HG03196 (cell line): Measurements from ENCODE around the gene HEY2.
"Not testable (repeated sequence)": the region's sequence is repeated elsewhere in the genome, so short reads cannot be mapped to it uniquely, and the experiment has no call there.

Experiments used
- ATAC-seq: cut with Tn5 transposase; IDR thresholded peaks from one replicate; pipeline ENCODE4 v1.9.1; 2021; ENCODE audit not compliant: unreplicated experiment

The HEY2 gene

DNA sequence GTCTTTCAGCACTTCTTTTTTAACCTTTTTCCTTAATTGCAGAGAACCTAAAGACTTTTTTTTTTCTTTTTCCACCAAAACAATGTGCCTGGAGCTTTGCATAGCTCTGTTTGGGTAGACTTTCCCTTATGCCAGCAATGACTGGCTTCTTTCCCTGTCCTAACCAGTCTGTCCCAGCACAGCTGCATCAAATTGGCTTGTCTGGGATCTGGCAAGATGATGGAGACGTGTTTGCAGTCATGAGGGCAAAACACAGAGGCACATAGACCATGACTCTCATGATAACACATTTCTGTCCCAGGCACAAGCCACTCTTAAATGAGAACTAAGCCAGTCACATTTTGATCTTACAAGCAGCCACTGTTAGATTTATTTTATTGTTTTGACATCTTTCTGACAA lies 16.5 kb downstream of the HEY2 start:
- no peak for ATAC-seq

DNA sequence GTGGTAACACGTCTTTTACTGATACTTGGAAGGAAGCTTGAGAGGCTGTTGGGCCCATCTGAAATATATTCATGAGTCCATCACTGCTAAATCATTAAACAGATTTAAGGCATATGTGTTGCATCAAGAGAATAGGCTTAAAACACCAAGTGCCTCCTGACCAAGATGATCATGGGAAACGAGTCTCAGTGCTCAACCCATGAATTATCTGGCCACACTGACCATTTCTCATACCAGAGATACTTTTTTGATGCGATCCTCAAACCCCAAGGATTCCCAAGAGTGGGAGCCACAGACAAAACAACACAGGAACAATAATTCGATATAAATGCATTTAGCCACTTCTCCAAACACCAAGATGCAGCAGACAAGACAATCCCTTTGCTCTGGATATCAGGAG lies 17.2 kb downstream of the HEY2 start:
- no peak for ATAC-seq

DNA sequence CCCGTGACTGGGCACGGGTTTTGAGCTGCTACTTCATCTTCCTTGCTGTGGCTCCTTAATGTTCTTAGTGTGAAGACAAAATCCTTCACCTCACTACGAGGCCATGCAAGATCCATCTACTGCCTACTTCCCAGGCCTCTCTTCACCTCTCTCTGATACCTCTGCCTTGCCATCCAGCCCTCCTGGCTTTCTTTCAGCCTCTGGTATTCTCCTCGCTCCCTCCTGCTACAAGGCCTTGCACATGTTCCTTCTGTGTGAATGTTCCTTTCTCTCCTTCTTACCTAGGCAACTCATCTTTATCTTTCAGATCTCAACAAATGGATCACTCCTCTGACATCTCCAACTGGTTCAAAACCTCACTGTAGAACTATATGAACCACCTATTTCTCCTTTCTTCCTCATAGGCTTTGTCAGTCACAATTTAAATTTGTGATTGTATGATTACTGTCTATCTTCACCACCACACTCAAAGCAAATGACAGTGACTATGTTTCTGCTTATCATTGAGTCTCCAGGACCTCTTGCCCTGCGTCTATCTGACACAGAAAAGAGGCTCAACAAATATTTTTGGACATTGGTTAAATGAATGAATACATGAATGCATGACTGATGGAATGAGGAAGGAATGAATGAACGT lies 19.8 kb downstream of the HEY2 start:
- no peak for ATAC-seq

DNA sequence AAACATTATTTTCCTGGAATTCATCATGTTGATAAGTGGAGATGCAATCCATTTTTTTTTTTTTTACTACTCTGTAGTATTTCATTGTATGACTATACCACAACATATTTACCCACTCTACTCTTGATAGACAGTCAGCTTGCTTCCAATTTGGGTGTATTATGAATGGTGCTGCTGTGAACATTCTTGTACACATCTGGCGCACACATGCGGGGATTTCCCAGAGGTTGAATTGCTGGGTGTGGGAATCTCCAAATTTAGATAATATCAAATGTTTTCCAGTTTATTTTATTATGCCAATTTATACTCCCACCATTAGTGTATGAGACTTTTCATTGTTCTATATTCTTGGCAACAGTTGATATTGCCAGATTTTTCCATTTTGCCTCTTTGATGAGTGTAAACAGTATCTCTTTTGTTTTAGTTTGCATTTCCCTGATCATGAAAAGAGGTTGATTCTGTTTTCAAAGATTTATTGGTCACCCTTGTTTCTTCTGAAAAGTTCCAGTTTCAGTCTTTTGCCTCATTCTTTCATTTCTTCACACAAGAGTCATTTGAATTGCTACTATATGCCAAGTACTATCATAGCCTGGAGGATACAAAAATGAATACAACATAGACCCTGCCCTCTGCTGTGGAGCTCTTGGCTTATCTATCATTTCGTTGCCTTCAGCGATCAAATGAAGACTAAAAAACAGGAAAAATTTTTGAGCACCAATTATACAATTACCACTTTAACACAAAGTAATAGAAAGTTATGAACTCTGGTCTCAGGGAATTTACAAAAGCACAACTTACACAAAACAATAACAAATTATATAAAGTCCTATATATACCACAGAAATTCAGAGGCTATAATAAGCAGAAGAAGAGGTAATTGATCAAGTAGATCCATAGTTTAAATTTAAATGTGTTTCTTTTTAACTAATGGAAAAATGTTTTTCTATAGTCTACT lies 24.2 kb downstream of the HEY2 start:
- no peak for ATAC-seq

DNA sequence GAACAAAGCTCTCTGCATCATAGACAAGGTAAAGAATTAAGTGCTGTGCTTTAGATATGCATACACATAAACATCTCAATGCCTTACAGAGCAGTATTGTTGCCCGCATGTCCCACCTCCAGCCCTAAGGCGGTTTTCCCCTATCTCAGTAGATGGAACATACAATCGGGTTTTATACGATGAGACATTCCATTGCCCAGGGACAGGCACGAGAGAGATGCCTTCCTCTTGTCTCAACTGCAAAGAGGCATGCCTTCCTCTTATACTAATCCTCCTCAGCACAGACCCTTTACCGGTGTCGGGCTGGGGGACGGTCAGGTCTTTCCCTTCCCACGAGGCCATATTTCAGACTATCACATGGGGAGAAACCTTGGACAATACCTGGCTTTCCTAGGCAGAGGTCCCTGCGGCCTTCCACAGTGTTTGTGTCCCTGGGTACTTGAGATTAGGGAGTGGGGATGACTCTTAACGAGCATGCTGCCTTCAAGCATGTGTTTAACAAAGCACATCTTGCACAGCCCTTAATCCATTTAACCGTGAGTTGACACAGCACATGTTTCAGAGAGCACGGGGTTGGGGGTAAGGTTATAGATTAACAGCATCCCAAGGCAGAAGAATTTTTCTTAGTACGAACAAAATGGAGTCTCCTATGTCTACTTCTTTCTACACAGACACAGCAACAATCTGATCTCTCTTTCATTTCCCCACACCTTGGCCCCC lies 26.8 kb downstream of the HEY2 start:
- not testable (repeated sequence) for ATAC-seq

DNA sequence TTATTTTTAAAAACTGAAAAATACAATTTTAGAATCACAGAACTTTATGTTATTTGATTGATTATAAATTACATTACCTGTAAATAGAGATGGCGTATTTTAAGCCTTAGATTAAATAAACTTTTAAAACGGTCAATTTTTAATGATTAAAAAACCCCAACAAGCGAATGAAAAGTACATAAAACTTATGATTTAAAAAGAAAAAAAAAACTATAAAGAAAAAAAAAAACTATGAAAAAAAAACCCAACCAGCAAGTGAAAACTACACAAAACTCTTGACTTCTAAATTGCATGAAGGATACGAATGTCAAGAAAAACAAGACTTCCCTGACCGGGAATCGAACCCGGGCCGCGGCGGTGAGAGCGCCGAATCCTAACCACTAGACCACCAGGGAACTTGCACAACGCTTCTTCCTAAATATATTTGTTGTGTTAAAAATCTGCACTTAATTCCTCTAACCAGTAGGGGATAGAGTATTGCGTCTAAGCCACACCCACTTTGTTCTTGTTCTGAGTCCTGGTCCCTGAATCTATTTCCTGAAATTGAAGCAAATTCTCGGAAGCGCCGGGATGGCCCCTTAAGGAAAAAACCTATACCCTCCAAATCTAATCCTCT lies 30.6 kb downstream of the HEY2 start:
- ATAC-seq: peak; percentile 83

DNA sequence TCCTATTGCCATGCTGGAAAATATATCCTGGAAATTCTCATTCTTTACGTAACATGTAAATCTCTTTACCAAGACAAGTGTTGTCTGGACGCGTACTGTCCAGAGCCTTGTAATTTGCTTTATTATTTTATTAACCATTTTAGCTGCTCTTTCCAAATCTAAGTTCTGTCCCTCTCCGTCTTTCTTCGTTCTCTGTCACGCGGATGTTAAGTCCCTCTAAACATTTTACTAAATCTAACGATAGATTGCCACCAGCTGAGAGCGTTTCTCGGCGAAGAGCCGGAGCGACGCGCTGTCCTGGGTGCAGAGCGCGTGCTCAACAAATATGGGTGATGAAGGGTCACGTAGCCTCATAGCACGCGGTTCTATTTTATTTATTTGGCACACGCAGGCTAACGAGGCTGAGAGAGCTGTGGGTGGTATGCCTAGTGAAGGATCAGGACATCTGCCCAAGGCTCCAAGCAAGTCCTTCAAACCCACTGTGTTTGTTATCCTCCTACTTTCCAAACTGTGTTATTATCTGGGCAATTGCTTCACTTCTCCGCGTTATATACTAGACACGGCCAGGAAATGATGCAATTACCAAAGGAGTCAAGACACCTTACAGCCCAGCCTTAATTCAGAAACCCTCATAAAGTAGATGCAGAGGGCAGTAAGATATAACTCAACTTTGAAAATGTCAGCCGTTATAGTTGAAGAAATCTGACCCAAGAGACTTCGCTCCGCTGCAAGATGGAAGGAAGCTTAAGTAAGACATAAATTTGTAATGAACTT lies 31.3 kb downstream of the HEY2 start:
- peak; percentile 74 for ATAC-seq

DNA sequence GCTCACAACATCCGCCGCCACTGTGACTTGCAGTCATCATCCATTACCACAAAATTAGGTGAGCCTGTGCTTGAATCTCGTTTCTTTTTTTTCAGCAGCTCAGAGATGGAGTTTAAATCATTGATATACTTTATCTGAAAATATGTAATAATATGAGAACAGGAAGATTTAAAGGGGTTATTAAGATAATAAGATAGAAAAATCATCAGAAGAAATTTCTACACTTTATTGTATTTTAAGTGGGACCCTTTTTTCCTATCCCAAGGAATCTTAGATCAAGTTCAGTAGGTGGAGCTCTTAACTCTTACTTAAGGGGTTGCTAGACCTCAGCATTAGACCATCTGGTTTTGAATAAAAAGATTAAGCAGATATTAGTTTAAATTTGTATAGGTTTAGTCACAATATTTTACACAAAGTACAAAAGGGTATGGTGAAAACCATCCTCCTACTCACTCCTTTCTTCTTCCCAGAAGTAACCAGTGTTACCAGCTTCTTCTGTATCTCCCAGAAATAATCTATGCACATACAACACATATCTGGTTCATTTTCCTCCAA lies 32.0 kb downstream of the HEY2 start:
- ATAC-seq: peak; percentile 37

DNA sequence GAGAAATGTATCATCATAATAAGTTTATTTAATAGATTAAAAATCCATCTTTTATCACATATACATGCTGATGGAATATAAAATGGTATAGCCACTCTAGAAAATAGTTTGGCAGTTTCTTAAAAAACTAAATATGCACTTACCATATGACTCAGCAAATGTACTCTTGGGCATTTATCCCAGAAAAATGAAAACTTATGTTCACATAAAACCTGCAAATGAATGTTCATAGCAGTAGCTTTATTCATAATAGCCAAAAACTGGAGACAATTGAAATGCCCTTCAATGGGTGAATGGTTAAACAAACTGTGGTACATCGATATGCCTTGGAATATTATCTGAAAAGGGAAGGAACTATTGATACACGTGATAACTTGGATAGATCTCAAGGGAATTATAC lies 34.9 kb downstream of the HEY2 start:
- ATAC-seq: no peak

DNA sequence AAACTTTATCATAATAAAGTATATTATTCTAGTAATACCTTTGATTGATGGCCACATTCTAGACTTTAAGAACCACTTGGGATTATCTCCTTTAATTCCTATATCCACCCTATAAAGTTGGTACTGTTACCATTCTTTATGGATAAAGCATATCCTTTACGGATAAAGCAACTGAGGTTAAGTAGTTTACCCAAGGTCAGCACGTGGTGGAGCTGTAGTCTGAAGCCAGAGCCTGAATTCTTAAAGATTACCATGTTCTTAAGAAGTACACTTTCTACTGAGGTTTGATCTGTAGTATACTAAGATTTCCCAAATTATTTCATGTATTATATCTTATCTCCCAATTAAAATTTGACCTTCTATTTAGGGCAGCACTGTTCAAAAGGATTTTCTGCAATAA lies 38.4 kb downstream of the HEY2 start:
- no peak for ATAC-seq

DNA sequence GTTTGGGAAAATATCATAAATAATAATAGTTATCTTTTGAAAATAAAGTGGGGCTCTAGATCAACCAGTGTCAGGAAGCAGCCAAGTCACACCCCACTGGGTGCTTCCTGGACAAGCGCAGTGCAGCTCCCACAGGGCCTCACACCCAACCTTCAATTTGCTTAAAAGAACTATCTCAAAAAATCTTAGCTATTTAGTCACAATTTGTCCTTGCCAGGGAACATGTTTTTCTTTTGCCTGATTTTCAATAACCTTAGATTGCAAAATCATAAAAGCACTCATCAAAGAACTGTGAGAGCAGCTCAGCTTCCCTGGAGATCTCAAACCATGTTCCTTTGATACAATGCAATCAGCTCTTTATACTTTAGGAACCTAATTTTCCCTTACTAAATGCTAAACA lies 39.7 kb downstream of the HEY2 start:
- no peak for ATAC-seq

DNA sequence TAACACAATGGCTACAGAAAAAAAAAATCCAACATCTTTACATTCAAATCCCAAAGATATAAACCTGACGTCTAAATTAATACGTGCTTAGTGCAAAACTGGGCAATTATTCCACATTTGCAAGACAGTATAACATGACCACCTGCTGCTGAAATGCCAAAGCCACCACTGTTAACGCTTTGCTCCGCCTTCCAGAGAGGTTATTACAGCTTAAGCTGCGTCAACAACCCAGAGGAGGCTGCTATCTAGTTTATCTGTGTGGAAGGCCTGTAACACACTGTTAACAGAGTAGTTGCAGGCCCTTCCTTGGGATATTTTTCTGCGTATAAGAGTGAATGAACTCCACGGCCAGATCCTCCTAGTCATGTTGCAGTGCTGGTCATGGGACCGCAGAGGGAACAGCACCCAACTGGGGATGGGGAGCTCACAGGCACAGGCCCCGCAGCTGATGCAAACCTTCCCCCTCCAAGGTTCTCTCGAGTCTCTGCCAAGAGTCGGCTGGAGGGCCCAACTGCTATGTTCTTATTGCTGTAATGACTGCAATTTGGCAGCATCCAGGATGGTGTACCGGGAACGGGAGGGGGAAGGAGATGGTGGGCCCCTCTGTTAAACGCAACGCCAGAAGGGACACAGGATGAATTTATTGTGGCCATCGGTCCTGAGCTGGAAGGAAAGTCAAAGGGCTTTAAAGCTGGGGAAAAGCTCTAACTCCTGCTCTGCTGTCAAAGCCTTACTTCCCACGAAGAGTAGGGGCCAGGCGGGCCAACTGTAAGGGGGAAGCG lies 40.3 kb downstream of the HEY2 start:
- ATAC-seq: peak; percentile 22

DNA sequence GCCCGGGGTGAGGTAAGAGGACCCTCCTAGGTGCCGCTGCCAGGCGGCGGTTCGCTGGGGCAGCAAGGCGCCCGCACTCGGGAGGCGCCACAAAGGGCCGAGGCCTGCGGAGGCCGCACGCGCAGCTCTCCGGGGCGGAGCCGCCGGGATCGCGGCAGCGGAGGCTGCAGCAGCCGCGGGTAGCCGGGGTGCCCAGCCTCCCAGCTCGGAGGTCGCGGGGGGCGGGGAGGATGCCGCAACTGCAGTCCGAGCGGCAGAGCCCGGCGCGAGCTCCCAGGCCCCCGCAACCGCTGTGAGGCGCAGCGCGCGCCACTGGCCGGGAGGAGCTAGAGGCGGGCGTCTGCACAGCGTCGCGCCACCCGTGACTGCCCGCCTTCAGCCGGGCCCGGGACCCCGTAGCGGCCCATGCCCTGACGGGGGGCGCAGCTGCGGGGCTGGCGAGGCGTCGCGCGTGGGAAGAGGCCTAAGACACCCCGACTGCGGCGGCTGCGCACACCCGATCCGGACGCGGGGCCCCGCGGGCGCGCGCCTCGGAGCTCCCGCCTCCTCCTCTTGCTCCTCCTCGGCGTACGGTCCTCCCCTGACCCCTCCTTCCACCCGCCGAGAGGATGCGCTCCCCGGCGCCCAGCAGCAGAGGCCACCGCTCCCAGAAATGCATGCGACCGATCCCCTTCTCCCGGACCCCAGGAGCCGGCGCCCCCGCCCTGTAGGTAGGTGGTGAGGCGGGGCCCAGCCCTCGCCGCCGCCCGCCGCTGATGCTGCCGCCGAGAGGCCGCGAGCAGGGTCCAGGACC lies 41.1 kb downstream of the HEY2 start, which contains the start of gene NCOA7:
Gene NCOA7 (plus strand): TSS at position 603 of the 793 bp plus-strand sequence. CDS start 24,395 bp downstream, outside the sequence.
- peak; percentile 68 for ATAC-seq

DNA sequence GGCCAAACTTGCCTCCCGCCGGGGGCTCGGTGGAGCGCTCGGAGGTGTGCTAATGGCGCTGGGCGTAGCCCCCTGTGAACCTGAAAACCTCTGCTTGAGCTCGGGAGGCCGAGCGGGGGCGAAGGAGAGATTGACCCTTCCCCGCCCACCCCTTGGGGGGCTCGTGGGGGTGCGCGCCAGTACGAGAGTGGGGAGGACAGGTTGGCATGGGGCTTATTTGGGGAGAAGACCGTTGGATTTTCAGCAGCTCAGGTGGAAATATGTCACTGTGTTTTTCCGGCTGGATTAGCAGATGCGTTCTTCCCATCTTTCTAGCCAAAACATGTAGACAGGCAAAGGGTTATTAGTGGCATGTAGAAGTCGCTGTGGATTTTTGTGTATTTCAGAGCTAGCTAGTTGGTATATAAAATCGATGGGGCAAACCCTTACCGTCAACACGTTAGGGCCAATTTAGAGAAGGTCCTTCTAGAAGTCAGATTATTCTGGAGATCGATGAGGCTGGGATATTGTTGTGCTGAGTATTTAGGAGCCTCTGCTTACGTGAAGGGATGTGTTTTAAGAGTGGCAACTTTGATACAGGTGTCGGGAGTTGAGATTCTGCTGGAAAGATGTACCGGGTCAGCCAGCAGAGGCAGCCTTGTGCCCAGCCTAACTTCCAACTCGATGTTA lies 41.9 kb downstream of the HEY2 start:
- ATAC-seq: peak; percentile 27

DNA sequence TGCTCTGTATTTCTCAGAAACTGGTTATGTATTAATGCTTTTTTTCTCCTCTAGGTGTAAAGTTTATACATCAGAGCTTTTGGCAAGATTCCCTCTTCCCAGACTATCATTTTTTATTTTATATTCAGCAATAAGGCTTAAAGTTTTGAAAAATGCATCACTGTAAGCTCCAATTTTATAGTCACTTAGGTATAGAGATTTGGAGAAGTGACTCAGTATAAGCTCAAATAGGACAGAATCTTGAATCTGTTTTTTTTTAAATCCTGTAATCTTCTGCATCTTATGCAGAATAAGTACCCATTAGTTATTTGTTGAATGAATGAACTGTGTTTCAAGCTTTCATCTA lies 42.4 kb downstream of the HEY2 start:
- no peak for ATAC-seq

DNA sequence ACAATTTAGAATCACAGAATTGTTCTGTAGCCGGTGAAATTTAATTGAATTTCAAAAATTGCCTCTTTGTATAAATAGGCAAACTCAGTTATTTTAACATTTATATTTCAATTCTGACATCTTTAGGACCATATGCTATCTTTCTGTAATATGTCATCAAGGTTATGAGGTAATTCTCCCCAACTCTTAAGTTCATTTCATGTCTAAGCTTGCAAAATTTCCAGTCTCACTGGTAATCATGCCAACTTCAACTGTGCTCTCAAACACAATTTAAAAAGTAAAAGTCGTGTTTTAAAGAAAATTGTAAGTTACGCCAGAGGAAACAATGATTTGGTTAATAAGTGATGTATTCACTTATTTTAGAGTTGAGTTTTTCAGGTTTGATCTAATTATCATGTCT lies 42.7 kb downstream of the HEY2 start:
- ATAC-seq: no peak

DNA sequence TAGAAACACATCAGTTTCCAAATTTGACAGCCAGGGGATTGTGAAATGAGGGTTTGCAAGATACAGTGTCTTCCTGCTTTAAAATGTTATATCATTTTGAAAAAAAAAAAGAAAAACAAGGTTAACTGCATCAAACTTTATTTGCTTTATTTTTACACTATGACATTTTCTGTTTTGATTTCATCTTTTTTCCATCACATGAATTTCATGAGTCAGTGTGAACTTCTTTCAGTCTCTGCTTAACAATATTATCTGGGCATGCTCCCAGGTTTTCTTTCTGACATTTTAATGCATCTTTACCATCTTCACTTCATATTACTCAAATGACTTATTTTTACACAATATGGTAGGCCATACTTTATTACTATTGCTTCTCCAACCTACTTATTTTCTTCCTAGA lies 43.2 kb downstream of the HEY2 start:
- no peak for ATAC-seq

DNA sequence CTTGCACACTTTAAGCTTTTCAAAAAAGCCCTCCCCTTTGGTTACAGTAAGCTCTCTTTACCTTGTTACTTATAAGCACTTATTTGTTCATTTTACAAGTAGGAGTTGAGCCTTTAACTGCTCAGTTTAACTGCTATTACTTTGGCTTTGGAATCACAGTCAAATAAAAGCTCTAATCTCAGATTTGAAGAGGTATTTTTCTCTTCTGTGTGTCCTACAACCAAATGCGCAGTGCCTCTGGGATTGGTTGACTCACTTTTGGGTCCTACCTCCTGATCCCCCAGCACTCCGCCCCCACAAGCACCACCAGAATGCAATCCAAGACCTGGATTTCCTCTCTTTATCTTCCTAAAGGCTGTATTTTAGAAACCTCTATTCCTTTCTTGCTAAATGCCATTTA lies 43.8 kb downstream of the HEY2 start:
- ATAC-seq: no peak
